ENCODE data around the gene CELF5. TPM values are rescaled to one million over a fixed set of nuclear protein-coding genes. Genes with fewer than 3 reads are reported as not detected.

Gene CELF5
- total RNA-seq, 1 donor from 2014 or later, result 1.7 TPM

GRCh38 chr19:3207461-3208242 is 16.8 kb upstream of the CELF5 start:
- DNase-seq (ENCODE audit: low spot score, unreplicated experiment), result no peak
- Mint-ChIP-seq H3K36me3 (ENCODE audit: insufficient read depth) (peaks cover 4% of the 10 kb centered on the region), H3K27ac (no peak overlapping the region), H3K27me3 (no peaks in the 10 kb centered on the region), H3K4me1 (ENCODE audit: low read depth) (no peaks in the 10 kb centered on the region), H3K4me3 (ENCODE audit: low read depth) (no peak overlapping the region), H3K9me3 (ENCODE audit: low read depth) (no peaks in the 10 kb centered on the region)
- TF ChIP-seq CTCF (IDR thresholded peaks at IDR 0.05; ENCODE audit: unreplicated experiment), result no peak

DNA sequence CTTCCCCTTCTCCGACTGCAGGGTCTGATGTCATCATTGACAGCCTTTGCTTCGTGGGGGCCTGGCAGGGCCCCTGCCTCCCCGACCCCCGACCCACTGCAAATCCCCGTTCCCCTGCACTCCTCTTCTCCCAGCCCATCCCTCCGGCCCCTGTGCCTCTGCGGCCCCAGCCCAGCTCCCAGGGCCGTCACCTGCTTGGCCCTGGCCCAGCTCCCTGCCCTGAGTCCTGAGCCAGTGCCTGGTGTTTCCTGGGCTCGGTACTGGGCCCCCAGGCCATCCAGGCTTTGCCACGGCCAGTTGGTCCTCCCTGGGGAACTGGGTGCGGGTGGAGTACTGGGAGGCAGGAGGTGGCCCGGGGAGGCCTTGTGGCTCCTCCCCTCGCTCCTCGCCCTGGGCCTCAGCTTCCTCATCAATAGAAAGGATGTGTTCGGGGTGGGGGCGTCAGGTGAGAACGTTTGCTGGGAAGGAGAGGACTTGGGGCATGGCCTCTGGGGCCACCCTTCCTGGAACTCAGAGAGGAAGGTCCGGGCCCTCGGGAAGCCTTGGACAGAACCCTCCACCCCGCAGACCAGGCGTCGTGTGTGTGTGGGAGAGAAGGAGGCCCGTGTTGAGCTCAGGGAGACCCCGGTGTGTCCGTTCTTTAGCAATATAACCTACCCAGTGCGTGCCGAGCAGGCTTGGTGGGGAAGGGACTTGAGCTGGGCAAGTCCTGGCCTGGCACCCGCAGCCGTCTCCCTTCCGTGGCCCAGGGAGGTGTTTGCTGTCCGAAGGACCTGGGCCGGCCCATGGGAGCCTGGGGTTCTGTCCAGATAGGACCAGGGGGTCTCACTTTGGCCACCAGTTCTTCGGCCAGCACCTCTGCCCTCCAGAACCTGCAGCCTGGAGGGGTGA is 15.9 kb upstream of the CELF5 start:
- H3K4me1 Mint-ChIP-seq (ENCODE audit: low read depth), result no peaks in the 10 kb centered on the region
- no peak for DNase-seq (ENCODE audit: low spot score, unreplicated experiment)
- H3K4me3 Mint-ChIP-seq (ENCODE audit: low read depth), result no peak overlapping the region
- no peaks in the 10 kb centered on the region for H3K27me3 Mint-ChIP-seq
- H3K9me3 Mint-ChIP-seq (ENCODE audit: low read depth), result no peaks in the 10 kb centered on the region
- H3K36me3 Mint-ChIP-seq (ENCODE audit: insufficient read depth), result peaks cover 4% of the 10 kb centered on the region
- TF ChIP-seq CTCF (IDR thresholded peaks at IDR 0.05; ENCODE audit: unreplicated experiment), result no peak
- no peak overlapping the region for H3K27ac Mint-ChIP-seq

- Mint-ChIP-seq H3K36me3 (ENCODE audit: insufficient read depth) (peaks cover 4% of the 10 kb centered on the region), H3K4me1 (ENCODE audit: low read depth) (no peaks in the 10 kb centered on the region), H3K27me3 (no peaks in the 10 kb centered on the region), H3K9me3 (ENCODE audit: low read depth) (no peaks in the 10 kb centered on the region), H3K27ac (peak overlapping the region; percentile 29), H3K4me3 (ENCODE audit: low read depth) (no peak overlapping the region)
- peak; percentile 44 for DNase-seq (ENCODE audit: low spot score, unreplicated experiment)
- peak; percentile 65 for TF ChIP-seq CTCF (IDR thresholded peaks at IDR 0.05; ENCODE audit: unreplicated experiment)
These were observed 14.0 kb upstream of the CELF5 start for GRCh38 chr19:3210347-3211017.

DNA sequence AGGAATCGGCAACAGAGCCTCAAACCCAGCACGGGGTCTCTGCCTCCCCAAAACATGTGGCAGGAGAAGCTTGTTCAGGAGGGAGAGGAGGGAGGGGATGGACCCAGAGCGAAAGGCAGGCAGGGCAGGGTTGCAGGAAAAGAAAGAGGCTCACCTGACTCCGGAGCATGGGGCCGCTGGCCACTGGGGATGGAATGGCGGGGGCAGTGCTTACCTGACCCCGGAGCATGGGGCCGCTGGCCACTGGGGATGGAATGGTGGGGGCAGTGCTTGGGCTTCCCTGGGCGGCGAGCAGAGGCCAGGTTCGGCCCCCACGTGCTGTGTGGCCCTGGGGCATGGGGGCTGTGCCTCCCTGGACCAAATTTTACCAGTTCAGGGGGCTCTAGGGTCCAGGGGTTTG is 13.3 kb upstream of the CELF5 start:
- Mint-ChIP-seq H3K27ac (no peak overlapping the region), H3K27me3 (no peaks in the 10 kb centered on the region), H3K4me1 (ENCODE audit: low read depth) (no peaks in the 10 kb centered on the region), H3K4me3 (ENCODE audit: low read depth) (no peak overlapping the region), H3K9me3 (ENCODE audit: low read depth) (no peaks in the 10 kb centered on the region), H3K36me3 (ENCODE audit: insufficient read depth) (peaks cover 4% of the 10 kb centered on the region)
- no peak for DNase-seq (ENCODE audit: low spot score, unreplicated experiment)
- TF ChIP-seq CTCF (IDR thresholded peaks at IDR 0.05; ENCODE audit: unreplicated experiment), result no peak

GRCh38 chr19:3213159-3213558 is 11.3 kb upstream of the CELF5 start:
- no peak overlapping the region for H3K27ac Mint-ChIP-seq
- H3K36me3 Mint-ChIP-seq (ENCODE audit: insufficient read depth), result peaks cover 2% of the 10 kb centered on the region
- no peaks in the 10 kb centered on the region for H3K4me1 Mint-ChIP-seq (ENCODE audit: low read depth)
- no peak for TF ChIP-seq CTCF (IDR thresholded peaks at IDR 0.05; ENCODE audit: unreplicated experiment)
- DNase-seq (ENCODE audit: low spot score, unreplicated experiment), result no peak
- no peak overlapping the region for H3K4me3 Mint-ChIP-seq (ENCODE audit: low read depth)
- no peaks in the 10 kb centered on the region for H3K9me3 Mint-ChIP-seq (ENCODE audit: low read depth)
- no peaks in the 10 kb centered on the region for H3K27me3 Mint-ChIP-seq

Measured in progenitor cell of endocrine pancreas (in vitro differentiated cells).